Measurements from ENCODE around the gene ACMSD. TPM values are rescaled to one million over a fixed set of nuclear protein-coding genes. Genes with fewer than 3 reads are reported as not detected.

Gene ACMSD
- total RNA-seq, 2 donors from 2014 or later: not detected

DNA sequence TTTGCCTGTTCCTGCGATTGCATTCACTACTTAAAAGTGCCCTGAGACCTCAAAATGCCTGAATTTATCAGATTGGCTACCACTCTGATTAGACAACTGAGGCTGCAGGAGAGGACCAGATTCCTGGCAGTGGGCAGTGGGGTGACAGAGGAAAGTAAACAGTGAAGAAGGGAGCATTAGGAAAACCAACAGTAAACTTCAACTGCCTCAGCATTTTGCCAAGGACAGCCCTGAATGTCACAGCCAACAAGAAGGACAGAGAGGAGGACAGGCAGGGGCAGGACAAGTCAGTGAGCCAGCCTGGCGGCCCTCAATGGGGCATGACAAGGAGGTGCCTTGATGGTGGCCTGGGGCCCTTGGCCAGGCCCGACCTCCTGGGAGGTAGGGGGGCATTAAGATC is 24.3 kb downstream of the ACMSD start:
- no peak for DNase-seq (ENCODE audit: low spot score)
- no peaks in the 10 kb centered on the region for H3K27me3 Mint-ChIP-seq
- H3K36me3 Mint-ChIP-seq: no peaks in the 10 kb centered on the region
- no peaks in the 10 kb centered on the region for H3K4me1 Mint-ChIP-seq (ENCODE audit: low read depth in 2 of 2)
- no peak overlapping the region for H3K27ac Mint-ChIP-seq
- H3K9me3 Mint-ChIP-seq: no peaks in the 10 kb centered on the region
- ATAC-seq: peak in 1 of 2 donors; percentile 43
- H3K4me3 Mint-ChIP-seq: no peak overlapping the region

DNA sequence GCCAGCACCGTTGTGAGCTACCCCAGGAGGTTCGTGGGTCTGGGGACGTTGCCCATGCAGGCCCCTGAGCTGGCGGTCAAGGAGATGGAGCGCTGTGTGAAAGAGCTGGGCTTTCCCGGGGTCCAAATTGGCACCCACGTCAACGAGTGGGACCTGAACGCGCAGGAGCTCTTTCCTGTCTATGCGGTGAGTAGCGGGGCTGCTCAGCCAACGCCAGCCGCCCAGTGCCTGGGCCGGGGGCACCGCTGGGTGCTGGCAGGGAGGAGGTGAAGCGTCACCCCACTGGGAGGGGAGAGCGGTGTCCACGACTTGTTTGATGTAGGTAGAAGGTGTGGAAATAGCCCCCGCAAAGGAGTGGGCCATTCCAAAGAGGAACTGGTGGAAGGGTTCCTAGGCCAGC is 25.0 kb downstream of the ACMSD start:
- DNase-seq (ENCODE audit: low spot score) (no peak), ATAC-seq (no peak)
- no peaks in the 10 kb centered on the region for H3K27me3 Mint-ChIP-seq
- H3K36me3 Mint-ChIP-seq: no peaks in the 10 kb centered on the region
- H3K4me1 Mint-ChIP-seq (ENCODE audit: low read depth in 2 of 2): no peaks in the 10 kb centered on the region
- H3K9me3 Mint-ChIP-seq: no peaks in the 10 kb centered on the region
- no peak overlapping the region for H3K4me3 Mint-ChIP-seq
- no peak overlapping the region for H3K27ac Mint-ChIP-seq

DNA sequence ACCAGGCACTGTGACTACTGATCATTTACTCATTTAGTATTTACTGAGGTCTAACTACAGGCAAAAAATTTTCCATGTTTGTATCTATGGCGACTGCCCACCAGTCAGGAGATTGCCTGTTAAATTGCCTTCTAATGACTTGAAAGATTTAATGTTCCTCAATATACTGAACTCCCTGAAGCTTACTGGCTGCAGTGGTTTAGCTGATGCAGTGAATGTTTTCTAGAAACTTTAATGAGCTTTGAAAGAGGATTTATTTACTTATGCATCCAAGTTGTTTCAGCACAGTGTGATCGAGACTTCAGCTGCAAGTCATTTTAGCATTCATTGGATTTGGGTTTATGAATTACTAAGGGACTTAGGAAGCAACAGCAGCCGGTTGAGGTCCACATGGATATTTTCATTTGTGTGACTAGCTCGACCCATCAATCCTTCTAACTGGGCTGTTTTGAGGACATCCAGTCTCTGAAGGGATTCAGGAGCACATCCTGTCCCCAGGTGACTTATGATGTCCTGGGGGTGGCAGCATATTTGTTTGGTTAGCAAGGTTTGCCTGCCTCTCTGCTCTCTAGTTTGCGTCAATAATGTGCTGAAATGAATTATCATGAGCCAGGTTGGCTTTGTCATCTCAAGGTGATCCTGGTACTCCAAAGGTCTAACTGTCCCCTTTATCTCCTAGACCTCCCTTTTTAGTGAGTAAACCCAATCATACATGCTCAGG is 26.8 kb downstream of the ACMSD start:
- DNase-seq (ENCODE audit: low spot score): no peak
- Mint-ChIP-seq H3K27ac (no peak overlapping the region), H3K4me3 (no peak overlapping the region), H3K4me1 (ENCODE audit: low read depth in 2 of 2) (no peaks in the 10 kb centered on the region), H3K36me3 (no peaks in the 10 kb centered on the region), H3K27me3 (no peaks in the 10 kb centered on the region), H3K9me3 (no peaks in the 10 kb centered on the region)
- ATAC-seq: no peak

DNA sequence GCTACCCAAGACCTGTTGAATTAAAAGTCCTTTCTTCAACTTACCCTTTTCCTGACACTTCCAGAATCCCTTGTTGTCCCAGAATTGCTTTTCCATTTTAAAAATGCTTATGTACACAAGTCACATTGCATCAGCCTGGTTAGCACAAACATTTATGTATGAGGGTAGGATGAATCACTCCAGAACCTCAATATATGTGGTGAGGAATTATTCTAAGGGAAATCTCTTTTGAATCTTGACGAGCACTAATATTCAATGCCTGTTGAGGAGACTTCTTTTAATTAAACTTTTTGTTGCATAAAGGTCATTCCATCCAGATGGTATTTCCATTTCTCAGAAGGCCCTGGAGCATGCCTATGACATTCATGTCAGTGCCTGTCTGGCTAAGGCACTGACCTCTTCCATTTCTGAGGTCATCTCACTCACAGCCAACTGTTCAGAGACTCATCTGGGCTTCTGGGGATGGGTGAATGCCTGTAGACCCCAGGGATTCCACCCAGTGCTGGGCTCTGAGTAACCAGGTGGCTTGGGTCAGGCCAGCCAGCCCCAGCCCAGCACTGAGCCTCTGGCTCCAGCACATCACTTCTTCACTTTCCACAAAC is 28.2 kb downstream of the ACMSD start:
- Mint-ChIP-seq H3K36me3 (no peaks in the 10 kb centered on the region), H3K4me3 (no peak overlapping the region), H3K9me3 (no peaks in the 10 kb centered on the region), H3K27ac (no peak overlapping the region), H3K27me3 (no peaks in the 10 kb centered on the region), H3K4me1 (ENCODE audit: low read depth in 2 of 2) (no peaks in the 10 kb centered on the region)
- ATAC-seq (no peak), DNase-seq (ENCODE audit: low spot score) (no peak)

DNA sequence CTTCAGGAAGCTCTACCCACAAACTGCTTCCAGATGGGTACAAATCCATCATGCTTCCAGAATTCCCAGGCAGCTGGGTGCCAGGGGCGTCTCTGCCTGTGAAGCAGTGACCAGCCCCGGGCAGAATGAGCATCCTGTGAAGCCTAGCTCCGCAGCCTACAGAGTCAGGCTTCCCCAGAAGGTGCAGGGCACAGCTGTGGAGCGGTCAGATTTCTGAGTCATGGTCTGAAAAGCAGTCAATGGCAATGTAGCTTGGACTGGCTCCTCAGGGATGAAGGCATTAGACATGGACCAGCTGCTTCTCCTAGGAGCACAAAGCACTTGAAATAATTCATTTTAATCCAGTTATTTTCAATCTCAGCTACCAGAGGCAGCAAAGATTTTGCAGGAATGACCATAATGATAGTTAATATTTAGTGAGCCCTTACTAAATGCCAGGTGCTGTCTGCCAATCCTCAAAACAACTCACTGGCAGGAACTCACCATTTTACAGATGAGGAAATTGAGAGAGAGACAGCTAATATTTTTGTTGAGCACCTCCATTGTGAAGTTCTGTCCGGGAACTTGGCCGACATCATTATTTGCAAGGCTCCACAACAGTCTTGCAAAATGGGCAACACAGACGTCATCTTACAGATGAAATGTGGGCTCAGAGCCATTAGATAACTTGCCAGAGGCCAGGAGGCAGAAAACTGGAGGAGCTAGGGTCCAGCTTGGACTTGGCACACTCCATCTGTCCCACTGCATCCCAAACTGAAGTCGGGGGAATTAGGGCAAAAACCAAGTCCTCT is 31.7 kb downstream of the ACMSD start:
- Mint-ChIP-seq H3K4me1 (ENCODE audit: low read depth in 2 of 2) (no peaks in the 10 kb centered on the region), H3K27me3 (no peaks in the 10 kb centered on the region), H3K36me3 (no peaks in the 10 kb centered on the region), H3K27ac (no peak overlapping the region), H3K4me3 (no peak overlapping the region), H3K9me3 (no peaks in the 10 kb centered on the region)
- ATAC-seq (no peak), DNase-seq (ENCODE audit: low spot score) (no peak)

DNA sequence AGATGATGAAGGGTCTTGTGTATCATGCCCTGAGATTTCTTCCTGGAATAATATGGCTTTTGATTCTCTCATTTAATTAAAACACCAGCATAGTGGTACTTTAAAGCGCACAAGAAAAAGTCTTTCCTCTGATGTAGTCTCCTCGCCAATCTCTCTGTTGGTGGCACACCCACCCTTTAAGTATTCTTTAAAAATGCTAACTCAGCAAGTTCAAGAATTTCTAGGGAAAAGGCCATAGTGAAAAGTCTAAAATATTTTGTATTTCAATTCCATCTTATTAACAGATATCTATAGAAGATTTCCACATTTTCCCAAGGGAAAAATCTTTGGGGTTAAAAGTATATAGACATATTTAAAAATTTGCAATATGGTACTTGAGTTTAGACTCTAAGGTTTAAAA is 34.7 kb downstream of the ACMSD start:
- DNase-seq (ENCODE audit: low spot score) (no peak), ATAC-seq (no peak)
- H3K27me3 Mint-ChIP-seq: no peaks in the 10 kb centered on the region
- peaks cover 7% of the 10 kb centered on the region for H3K9me3 Mint-ChIP-seq
- no peak overlapping the region for H3K4me3 Mint-ChIP-seq
- H3K27ac Mint-ChIP-seq: no peak overlapping the region
- no peaks in the 10 kb centered on the region for H3K36me3 Mint-ChIP-seq
- H3K4me1 Mint-ChIP-seq (ENCODE audit: low read depth in 2 of 2): no peaks in the 10 kb centered on the region

DNA sequence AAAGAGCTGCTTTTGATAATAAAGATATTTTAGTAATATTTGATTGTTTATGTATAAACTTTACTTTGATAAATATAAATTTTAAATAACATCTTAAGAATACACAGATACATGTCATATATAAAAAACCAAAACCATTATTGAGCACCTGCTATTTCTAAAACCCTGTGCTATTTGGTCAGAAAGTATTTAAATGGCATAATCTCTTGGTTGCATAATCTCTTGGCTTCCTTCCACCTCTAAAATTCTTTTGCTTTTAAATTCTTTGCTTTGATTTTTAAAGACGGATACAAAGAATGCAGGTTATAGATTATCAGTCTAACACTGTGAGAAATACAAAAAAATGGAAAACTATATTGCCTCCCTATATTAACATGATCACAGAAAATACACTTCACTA is 36.9 kb downstream of the ACMSD start:
- H3K36me3 Mint-ChIP-seq: peaks cover 8% of the 10 kb centered on the region
- no peaks in the 10 kb centered on the region for H3K4me1 Mint-ChIP-seq (ENCODE audit: low read depth in 2 of 2)
- ATAC-seq (no peak), DNase-seq (ENCODE audit: low spot score) (no peak)
- no peak overlapping the region for H3K4me3 Mint-ChIP-seq
- H3K27ac Mint-ChIP-seq: no peak overlapping the region
- H3K9me3 Mint-ChIP-seq: peaks cover 7% of the 10 kb centered on the region
- no peaks in the 10 kb centered on the region for H3K27me3 Mint-ChIP-seq

DNA sequence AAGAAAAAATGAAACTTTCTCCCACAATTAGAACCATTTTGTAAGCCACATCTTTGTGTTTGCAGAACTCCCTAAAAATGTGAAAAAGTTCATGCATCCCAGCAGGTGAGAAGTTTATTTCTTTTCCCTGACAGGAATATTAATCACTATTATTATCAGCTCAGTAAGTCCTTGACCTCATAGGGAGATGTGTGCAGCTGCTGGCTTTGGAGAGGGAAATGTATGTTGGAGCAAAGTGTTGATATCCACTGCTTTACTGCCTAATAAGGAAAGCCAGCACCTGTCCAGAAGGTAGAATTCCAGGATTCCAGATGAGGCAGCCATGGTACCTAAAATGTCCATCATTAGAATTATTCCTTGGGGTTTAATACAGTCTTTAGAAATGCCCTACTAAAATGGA is 44.4 kb downstream of the ACMSD start:
- DNase-seq (ENCODE audit: low spot score) (no peak), ATAC-seq (no peak)
- Mint-ChIP-seq H3K9me3 (peaks cover 3% of the 10 kb centered on the region), H3K36me3 (peaks cover 8% of the 10 kb centered on the region), H3K27me3 (no peaks in the 10 kb centered on the region), H3K4me1 (ENCODE audit: low read depth in 2 of 2) (no peaks in the 10 kb centered on the region), H3K4me3 (no peak overlapping the region), H3K27ac (no peak overlapping the region)

DNA sequence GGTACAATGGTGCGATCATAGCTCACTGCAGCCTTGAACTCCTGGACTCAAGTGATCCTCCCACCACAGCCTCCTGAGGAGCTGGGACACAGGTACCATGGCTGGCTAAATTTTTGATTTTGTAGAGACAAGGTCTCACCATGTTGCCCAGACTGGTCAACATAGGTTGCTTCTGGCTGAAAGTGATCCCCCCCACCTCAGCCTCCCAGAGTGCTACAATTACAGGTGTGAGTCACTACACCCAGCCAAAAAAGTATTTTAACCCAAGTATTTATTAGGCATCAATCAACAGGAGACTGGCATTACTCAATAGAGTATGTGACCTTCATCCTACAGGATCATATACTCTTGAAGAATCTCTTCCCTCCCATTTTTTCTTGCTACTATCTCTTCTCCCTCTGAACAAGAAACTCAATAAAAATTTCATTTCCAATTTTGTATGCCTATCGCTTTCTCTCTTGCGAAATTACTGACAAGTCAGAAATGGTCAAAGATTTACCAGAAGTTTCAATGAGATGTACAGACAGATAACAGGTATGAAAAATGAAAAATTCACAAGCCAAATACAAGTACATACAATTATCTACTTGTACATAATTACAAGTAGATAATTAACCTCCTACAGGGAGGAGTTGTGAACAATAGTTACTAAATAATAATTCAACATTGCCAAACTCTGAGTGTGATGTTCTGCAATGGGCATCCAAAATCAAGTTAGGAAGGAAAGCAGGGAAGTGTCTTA is 45.3 kb downstream of the ACMSD start:
- DNase-seq (ENCODE audit: low spot score) (no peak), ATAC-seq (no peak)
- H3K9me3 Mint-ChIP-seq: no peaks in the 10 kb centered on the region
- no peaks in the 10 kb centered on the region for H3K27me3 Mint-ChIP-seq
- H3K36me3 Mint-ChIP-seq: peaks cover 12% of the 10 kb centered on the region
- no peaks in the 10 kb centered on the region for H3K4me1 Mint-ChIP-seq (ENCODE audit: low read depth in 2 of 2)
- H3K4me3 Mint-ChIP-seq: no peak overlapping the region
- H3K27ac Mint-ChIP-seq: no peak overlapping the region

DNA sequence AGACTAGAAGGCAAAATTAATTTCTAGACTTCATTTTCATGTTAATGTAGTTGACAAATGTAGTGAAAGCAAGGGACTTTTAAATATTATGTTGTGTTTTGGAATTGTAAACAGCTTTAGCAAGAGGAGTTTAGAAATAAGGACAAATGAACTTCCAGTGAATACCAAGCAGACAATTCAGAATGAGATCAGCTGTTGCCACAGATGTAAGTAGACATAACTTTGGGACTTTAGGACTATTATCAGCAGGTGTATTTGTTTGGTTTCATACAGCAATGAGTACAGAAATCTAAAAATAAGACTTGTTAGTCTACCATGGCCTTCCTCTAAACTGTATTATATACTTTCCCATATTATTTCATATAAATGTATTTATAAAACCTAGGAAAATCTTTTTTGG is 46.0 kb downstream of the ACMSD start:
- Mint-ChIP-seq H3K27ac (no peak overlapping the region), H3K4me1 (ENCODE audit: low read depth in 2 of 2) (no peaks in the 10 kb centered on the region), H3K9me3 (no peaks in the 10 kb centered on the region), H3K36me3 (peaks cover 11% of the 10 kb centered on the region), H3K27me3 (no peaks in the 10 kb centered on the region), H3K4me3 (no peak overlapping the region)
- DNase-seq (ENCODE audit: low spot score) (no peak), ATAC-seq (no peak)

DNA sequence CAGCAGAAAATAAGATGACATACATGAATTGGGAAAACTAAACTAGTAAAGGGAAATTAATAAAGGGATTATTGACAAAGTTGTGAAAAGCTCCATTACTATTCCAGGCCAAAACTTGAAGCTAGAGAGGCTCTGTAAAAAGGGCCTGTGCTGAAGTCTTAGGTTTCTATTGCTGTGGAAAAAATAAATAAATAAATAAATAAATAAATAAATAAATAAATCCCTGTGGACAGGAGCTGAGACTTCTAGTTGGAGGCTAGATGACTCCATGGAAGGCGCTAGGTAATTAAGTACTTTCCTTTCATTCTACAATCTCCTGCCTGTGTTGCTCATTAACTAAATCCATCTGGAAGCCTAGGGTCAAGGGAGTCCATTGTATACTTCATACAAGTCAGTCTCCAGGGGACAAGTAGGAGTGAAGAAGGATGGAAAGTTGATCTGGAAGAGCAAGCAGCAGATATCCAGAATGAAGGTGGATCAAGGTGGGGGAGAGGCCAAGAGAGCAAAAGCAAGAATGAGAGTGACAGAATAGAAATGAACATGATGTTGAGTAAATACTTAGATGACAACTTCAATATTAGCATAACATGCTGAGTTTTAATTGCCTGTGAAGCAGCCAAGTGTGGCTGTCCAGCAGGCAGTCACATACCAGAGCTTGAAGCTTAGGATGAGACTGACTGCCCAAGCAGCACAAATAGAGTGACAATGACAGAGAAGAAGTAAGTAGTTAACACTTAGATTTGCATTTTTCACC is 54.0 kb downstream of the ACMSD start:
- no peaks in the 10 kb centered on the region for H3K27me3 Mint-ChIP-seq
- H3K4me1 Mint-ChIP-seq (ENCODE audit: low read depth in 2 of 2): no peaks in the 10 kb centered on the region
- H3K9me3 Mint-ChIP-seq: no peaks in the 10 kb centered on the region
- no peak overlapping the region for H3K4me3 Mint-ChIP-seq
- no peak for DNase-seq (ENCODE audit: low spot score)
- H3K27ac Mint-ChIP-seq: no peak overlapping the region
- no peak for ATAC-seq
- H3K36me3 Mint-ChIP-seq: peaks cover 4% of the 10 kb centered on the region

DNA sequence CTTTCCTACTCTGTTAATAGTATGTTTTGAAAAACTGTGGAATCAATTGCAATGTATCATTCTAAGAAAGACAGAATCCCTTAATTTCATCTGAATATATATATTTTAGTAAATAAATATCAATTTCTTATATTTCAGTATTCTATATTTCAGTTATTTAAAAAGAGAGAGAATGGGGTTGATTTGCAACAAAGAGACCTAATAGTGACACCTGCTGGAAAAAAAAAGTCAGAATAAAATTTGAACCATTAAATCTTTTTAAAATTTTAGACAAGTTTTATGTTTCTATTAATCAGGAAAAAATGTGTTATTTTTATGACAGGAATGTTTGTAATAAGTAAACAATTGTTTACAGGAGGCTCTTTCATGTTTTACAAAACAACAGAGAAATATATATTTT is 59.5 kb downstream of the ACMSD start:
- no peaks in the 10 kb centered on the region for H3K36me3 Mint-ChIP-seq
- no peaks in the 10 kb centered on the region for H3K4me1 Mint-ChIP-seq (ENCODE audit: low read depth in 2 of 2)
- H3K4me3 Mint-ChIP-seq: no peak overlapping the region
- no peak overlapping the region for H3K27ac Mint-ChIP-seq
- H3K9me3 Mint-ChIP-seq: no peaks in the 10 kb centered on the region
- peaks cover 0 to 1% of the 10 kb centered on the region in 2 donors for H3K27me3 Mint-ChIP-seq
- DNase-seq (ENCODE audit: low spot score) (no peak), ATAC-seq (no peak)

DNA sequence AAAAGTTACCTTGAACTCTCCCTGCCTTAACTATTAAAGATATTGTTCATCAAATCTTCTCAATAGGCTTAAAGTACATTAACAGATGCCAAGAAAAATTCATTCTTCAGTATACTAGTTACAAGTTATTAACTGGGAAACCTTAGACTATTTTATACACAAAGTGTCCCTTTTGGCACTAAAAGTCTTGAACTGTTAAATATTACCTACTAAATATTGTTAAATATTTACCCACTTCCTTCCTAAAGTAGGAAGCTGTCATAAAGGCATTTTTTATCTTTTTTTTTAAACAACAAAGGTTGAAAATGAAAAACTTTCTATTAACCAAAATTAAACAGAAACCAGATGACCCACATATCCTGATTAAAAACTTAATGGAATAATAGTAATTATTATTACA is 60.8 kb downstream of the ACMSD start:
- Mint-ChIP-seq H3K27me3 (peaks cover 4 to 9% of the 10 kb centered on the region in 2 donors), H3K4me3 (no peak overlapping the region), H3K4me1 (ENCODE audit: low read depth in 2 of 2) (no peaks in the 10 kb centered on the region), H3K9me3 (no peaks in the 10 kb centered on the region), H3K27ac (no peak overlapping the region), H3K36me3 (peaks cover 5% of the 10 kb centered on the region)
- ATAC-seq (no peak), DNase-seq (ENCODE audit: low spot score) (no peak)

Measured in natural killer cell treated with Interleukin-12 subunit alpha and Interleukin-12 subunit beta and Interleukin-15 and Interleukin-18, amount 100 ng/mL, for 72 hours (primary cell).